ENCODE measurements around the gene DCDC2C. TPM values are rescaled to one million over a fixed set of nuclear protein-coding genes. Genes with fewer than 3 reads are reported as not detected.

Gene DCDC2C
- total and polyA plus RNA-seq, 2 donors (not counting 3 experiments of a cell fraction or from before 2014, with no cell fraction given), result not detected

GRCh38 chr2:3669656-3670055, 33.7 kb upstream of the DCDC2C start:
- Histone ChIP-seq H3K9ac (replicated peaks; ENCODE audit: extremely low read depth, insufficient read depth, low read length) (no peak overlapping the region), H3K27me3 (ENCODE audit: control insufficient read depth in 2 of 2, insufficient read depth in 2 of 2, low read length in 2 of 2) (no peaks in the 10 kb centered on the region), H3K4me1 (ENCODE audit: control insufficient read depth, extremely low read depth, insufficient read depth, low read length) (no peaks in the 10 kb centered on the region), H2AFZ (ENCODE audit: low read depth, low read length) (no peak overlapping the region), H3K4me3 (replicated peaks in 1 of 3; ENCODE audit: insufficient read depth in 1 of 3, low read depth in 1 of 3, low read length in 3 of 3) (no peak overlapping the region), H3K9me1 (replicated peaks; ENCODE audit: control insufficient read depth, extremely low read depth, insufficient read depth, low read length) (no peaks in the 10 kb centered on the region), H3K9me3 (replicated peaks; ENCODE audit: control insufficient read depth, insufficient read depth, low read length) (no peaks in the 10 kb centered on the region), H4K20me1 (replicated peaks; ENCODE audit: control insufficient read depth, extremely low read depth, insufficient read depth, low read length) (no peaks in the 10 kb centered on the region), H3K4me2 (ENCODE audit: insufficient read depth, low read length) (no peak overlapping the region), H3K27ac (ENCODE audit: insufficient read depth, low read depth, low read length) (no peak overlapping the region), H3K79me2 (ENCODE audit: control insufficient read depth, insufficient read depth, low read length) (no peaks in the 10 kb centered on the region), H3K36me3 (ENCODE audit: control insufficient read depth in 2 of 2, extremely low read depth in 1 of 2, insufficient read depth in 2 of 2, low read length in 2 of 2) (no peaks in the 10 kb centered on the region)
- DNase-seq (ENCODE audit: low read depth, low spot score) (no peak), FAIRE-seq (no peak)
- POLR2A ChIA-PET, result no interaction called here
- dilution Hi-C loops (cut with MboI; ENCODE audit: extremely low pct_ligation_motif_present, low sequenced_read_pairs) (no loop called here), intact Hi-C loops (cut with micrococcal nuclease) (no loop called here)
- CTCF ChIA-PET, result no interaction called here
- TF ChIP-seq POLR2A (IDR thresholded peaks at IDR 0.05; ENCODE audit: low read depth, low read length) (no peak), JUN (IDR thresholded peaks at IDR 0.05; ENCODE audit: borderline replicate concordance, insufficient read depth, insufficient read length, low read depth) (no peak), MAX (IDR thresholded peaks at IDR 0.05; ENCODE audit: insufficient read depth, insufficient read length) (no peak), FOS (IDR thresholded peaks at IDR 0.05; ENCODE audit: borderline replicate concordance, insufficient read depth, low read length) (no peak), GATA2 (IDR thresholded peaks at IDR 0.05; ENCODE audit: insufficient read depth, insufficient read length, low read depth, low read length) (no peak), CTCF (IDR thresholded peaks at IDR 0.05; ENCODE audit: extremely low read depth in 1 of 2, insufficient read depth in 1 of 2, low read depth in 1 of 2, low read length in 2 of 2) (no peak), MYC (IDR thresholded peaks at IDR 0.05; ENCODE audit: low read depth, low read length) (no peak), POLR2AphosphoS5 (IDR thresholded peaks at IDR 0.05; ENCODE audit: insufficient read depth, low read depth, low read length) (no peak), EZH2 (IDR thresholded peaks at IDR 0.05; ENCODE audit: borderline replicate concordance, low read depth, low read length, severe bottlenecking) (no peak)
- no TSS peak for BruUV-seq (replicated peaks)
